Retinal pigment epithelial cell (primary cell): Measurements from ENCODE around the gene PGLYRP1.
A peak's percentile ranks its signal among the peaks of the same experiment; 100 is the strongest.

ENCODE experiments used
- DNase-seq: peaks from one replicate; pipeline ENCODE4 v3.0.0-alpha.2; 2010; ENCODE audit warnings: low read depth
- H3K4me3 ChIP-seq: 2 replicates; pipeline ENCODE4 v1.5.1; 2011; ENCODE audit warnings: mild to moderate bottlenecking, low read length, control low read depth, moderate library complexity
- TF ChIP-seq, protein P1 (sequence below): conservative IDR thresholded peaks from 2 replicates; pipeline ENCODE4 v1.5.1; 2011; ENCODE audit warnings: low read depth, low read length, control low read depth, inconsistent platforms

The PGLYRP1 gene

GRCh38 chr19:46020819-46021125 is 2.1 kb downstream of the PGLYRP1 start:
- no peak overlapping the region for H3K4me3 ChIP-seq
- TF ChIP-seq, protein P1, sequence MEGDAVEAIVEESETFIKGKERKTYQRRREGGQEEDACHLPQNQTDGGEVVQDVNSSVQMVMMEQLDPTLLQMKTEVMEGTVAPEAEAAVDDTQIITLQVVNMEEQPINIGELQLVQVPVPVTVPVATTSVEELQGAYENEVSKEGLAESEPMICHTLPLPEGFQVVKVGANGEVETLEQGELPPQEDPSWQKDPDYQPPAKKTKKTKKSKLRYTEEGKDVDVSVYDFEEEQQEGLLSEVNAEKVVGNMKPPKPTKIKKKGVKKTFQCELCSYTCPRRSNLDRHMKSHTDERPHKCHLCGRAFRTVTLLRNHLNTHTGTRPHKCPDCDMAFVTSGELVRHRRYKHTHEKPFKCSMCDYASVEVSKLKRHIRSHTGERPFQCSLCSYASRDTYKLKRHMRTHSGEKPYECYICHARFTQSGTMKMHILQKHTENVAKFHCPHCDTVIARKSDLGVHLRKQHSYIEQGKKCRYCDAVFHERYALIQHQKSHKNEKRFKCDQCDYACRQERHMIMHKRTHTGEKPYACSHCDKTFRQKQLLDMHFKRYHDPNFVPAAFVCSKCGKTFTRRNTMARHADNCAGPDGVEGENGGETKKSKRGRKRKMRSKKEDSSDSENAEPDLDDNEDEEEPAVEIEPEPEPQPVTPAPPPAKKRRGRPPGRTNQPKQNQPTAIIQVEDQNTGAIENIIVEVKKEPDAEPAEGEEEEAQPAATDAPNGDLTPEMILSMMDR = no peak
- no peak for DNase-seq

DNA sequence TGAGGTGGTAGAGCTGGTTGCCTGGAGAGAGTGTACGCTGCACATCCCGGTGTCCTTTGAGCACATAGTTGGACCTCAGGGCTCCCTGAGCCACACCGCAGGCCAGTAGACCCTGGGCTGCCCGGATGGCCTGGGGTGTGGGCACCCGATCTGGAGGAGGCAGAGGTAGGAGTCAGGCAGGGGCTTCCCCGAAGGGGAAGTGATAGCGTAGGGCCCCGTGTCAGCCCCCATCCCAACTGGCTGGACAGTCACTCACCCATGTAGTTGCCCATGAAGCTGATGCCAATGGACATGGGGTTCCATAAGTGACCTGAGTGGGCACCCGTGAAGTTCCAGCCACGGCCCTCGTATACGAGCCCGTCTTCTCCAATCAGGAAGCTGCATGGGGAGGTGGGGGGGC is 3.6 kb downstream of the PGLYRP1 start:
- DNase-seq = no peak
- H3K4me3 ChIP-seq = no peak overlapping the region
- TF ChIP-seq, protein P1 = no peak

GRCh38 chr19:46018729-46019251 is 4.1 kb downstream of the PGLYRP1 start:
- no peak overlapping the region for H3K4me3 ChIP-seq
- TF ChIP-seq, protein P1 = no peak
- DNase-seq = no peak

GRCh38 chr19:46017874-46018675 is 4.8 kb downstream of the PGLYRP1 start:
- no peak overlapping the region for H3K4me3 ChIP-seq
- DNase-seq = no peak
- TF ChIP-seq, protein P1 = no peak

GRCh38 chr19:46017095-46017429 is 5.8 kb downstream of the PGLYRP1 start:
- TF ChIP-seq, protein P1 = no peak
- H3K4me3 ChIP-seq = no peak overlapping the region
- DNase-seq = no peak

DNA sequence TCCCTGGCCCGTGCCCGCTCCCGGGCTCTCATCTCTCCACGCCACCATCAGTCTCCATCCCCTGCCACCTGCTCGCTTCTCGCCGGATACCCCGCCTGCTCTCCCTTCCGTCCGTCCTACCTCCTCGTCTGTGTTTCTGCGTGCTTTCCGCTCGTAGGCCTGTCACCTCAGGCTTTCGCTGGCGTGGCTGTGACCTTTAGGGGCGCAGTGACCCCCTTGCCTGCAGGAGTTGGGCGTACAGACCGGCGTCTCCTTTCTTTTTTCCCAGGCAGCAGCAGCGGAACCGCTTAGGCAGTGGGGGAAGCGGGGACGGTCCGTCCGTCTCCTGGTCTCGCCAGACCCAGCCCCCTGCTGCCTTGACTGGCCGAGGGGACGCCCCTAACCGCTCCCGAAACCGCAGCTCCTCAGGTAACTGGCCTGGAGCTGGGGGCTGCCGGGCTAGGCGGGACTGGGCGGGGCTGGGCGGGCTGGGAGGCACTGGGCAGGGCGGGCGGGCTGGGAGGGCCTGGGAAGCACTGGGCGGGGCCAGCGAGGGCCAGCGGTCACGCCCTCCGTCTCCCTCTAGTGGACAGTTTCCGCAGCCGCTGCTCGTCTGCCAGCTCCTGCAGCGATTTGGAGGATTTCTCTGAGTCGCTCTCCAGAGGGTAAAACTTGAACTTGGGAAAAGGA is 6.3 kb downstream of the PGLYRP1 start:
- DNase-seq = no peak
- peak overlapping the region; percentile 55 for H3K4me3 ChIP-seq
- TF ChIP-seq, protein P1 = peak; percentile 78
